Measurements from ENCODE around the gene SETD7. TPM values are rescaled to one million over a fixed set of nuclear protein-coding genes. Genes with fewer than 3 reads are reported as not detected.
A peak's percentile ranks its signal among the peaks of the same experiment; 100 is the strongest.

SETD7 gene
- total and polyA plus RNA-seq, 2 of the 4 experiments (the other 2 are of a cell fraction), result 17.0 to 46.6 TPM

DNA sequence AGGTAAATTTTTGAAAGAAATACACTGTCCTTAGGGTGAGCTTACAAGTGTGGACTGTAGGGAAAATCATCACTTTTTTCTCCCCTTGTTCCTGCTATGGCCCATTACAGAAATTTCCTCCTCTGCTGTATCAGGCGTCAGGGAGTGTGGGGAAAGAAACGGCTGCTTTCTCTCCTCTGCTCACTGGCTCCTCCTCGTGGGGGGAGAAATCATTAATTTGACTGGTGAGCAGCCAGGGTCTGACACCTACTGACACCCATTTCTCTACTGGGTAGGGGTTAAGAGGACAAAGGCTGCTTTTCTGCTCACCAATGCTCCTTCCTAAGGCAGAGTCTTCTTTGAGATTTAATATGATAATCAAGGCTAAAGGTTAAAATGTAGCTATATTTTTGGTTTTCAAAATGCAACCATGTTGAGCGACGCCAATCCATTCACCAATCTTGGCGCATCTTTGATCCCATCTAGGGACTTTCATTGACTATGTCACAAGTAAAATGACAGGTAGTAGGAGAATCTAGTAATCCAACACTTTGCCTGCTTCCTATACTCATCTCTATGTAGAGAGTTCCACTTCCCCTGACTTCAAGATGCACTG is 25.1 kb downstream of the SETD7 start:
- no peak overlapping the region for H2BK20ac ChIP-seq (ENCODE audit: low read depth, low read length)
- no peak overlapping the region for H3K4me3 ChIP-seq (ENCODE audit: insufficient read depth, low read depth, low read length)
- no peak overlapping the region for H2BK5ac ChIP-seq (ENCODE audit: low read depth, low read length, poor library complexity, severe bottlenecking)
- no peak for DNase-seq
- H3K9me3 ChIP-seq (ENCODE audit: control insufficient read depth, insufficient read depth, low read length), result no peaks in the 10 kb centered on the region
- H3K18ac ChIP-seq (ENCODE audit: low read depth, low read length), result no peak overlapping the region
- no TSS peak for BruUV-seq (replicated peaks)
- H3K79me1 ChIP-seq (ENCODE audit: low read depth in 1 of 2, low read length in 2 of 2), result peaks cover 10 to 30% of the 10 kb centered on the region in 2 experiments
- in situ Hi-C loops (cut with MboI; ENCODE audit: low sequenced_read_pairs), result no loop called here
- H4K91ac ChIP-seq (ENCODE audit: insufficient read depth, low read depth, low read length), result no peak overlapping the region
- peaks cover 8% of the 10 kb centered on the region for H3K9me1 ChIP-seq (ENCODE audit: insufficient read depth, low read length)
- no peak overlapping the region for H3K4ac ChIP-seq (ENCODE audit: low read depth, low read length)
- H3K36me3 ChIP-seq (ENCODE audit: control insufficient read depth, insufficient read depth, low read length), result peaks cover 14% of the 10 kb centered on the region
- H3K9ac ChIP-seq (ENCODE audit: low read depth, low read length), result no peak overlapping the region
- WGBS, 2 experiments (ENCODE audit: extremely low coverage in 2 of 2, insufficient read length in 1 of 2), result no CpG with 5 or more reads among the region's 6 CpGs
- no peak overlapping the region for H3K4me2 ChIP-seq (ENCODE audit: low read depth, low read length)
- H3K4me1 ChIP-seq (ENCODE audit: control insufficient read depth, insufficient read depth, low read length), result peaks cover 4% of the 10 kb centered on the region
- H2AFZ ChIP-seq (replicated peaks; ENCODE audit: low read length, poor library complexity), result no peak overlapping the region
- intact Hi-C loops (cut with micrococcal nuclease), result no loop called here
- H2AK5ac ChIP-seq (ENCODE audit: low read depth, low read length), result no peak overlapping the region
- H3K27ac ChIP-seq (ENCODE audit: insufficient read depth, low read length), result no peak overlapping the region
- no peak overlapping the region for H2BK120ac ChIP-seq (ENCODE audit: low read depth, low read length)
- H2BK15ac ChIP-seq (ENCODE audit: low read depth, low read length), result no peak overlapping the region
- TF ChIP-seq RFX5 (IDR thresholded peaks at IDR 0.05; ENCODE audit: low read depth, low read length) (no peak), POLR2A (IDR thresholded peaks at IDR 0.05; ENCODE audit: low read depth, low read length) (no peak), BHLHE40 (IDR thresholded peaks at IDR 0.05; ENCODE audit: low read depth, low read length) (no peak), CHD1 (IDR thresholded peaks at IDR 0.05; ENCODE audit: low read depth, low read length) (no peak), NFE2L2 (IDR thresholded peaks at IDR 0.05; ENCODE audit: low read depth, low read length) (no peak), MXI1 (IDR thresholded peaks at IDR 0.05; ENCODE audit: borderline replicate concordance, low read depth, low read length) (no peak), MAFK (IDR thresholded peaks at IDR 0.05; ENCODE audit: low read depth, low read length) (no peak), MAZ (IDR thresholded peaks at IDR 0.05; ENCODE audit: borderline replicate concordance, low read depth, low read length) (no peak), RAD21 (IDR thresholded peaks at IDR 0.05; ENCODE audit: low read length) (peak; percentile 55), FOS (IDR thresholded peaks at IDR 0.05; ENCODE audit: low read depth, low read length) (no peak), CEBPB (IDR thresholded peaks at IDR 0.05; ENCODE audit: low read depth, low read length) (no peak), SMC3 (IDR thresholded peaks at IDR 0.05; ENCODE audit: low read depth, low read length) (peak; percentile 47), RCOR1 (IDR thresholded peaks at IDR 0.05; ENCODE audit: insufficient replicate concordance, low read length) (no peak)
- TF ChIP-seq, protein P1, sequence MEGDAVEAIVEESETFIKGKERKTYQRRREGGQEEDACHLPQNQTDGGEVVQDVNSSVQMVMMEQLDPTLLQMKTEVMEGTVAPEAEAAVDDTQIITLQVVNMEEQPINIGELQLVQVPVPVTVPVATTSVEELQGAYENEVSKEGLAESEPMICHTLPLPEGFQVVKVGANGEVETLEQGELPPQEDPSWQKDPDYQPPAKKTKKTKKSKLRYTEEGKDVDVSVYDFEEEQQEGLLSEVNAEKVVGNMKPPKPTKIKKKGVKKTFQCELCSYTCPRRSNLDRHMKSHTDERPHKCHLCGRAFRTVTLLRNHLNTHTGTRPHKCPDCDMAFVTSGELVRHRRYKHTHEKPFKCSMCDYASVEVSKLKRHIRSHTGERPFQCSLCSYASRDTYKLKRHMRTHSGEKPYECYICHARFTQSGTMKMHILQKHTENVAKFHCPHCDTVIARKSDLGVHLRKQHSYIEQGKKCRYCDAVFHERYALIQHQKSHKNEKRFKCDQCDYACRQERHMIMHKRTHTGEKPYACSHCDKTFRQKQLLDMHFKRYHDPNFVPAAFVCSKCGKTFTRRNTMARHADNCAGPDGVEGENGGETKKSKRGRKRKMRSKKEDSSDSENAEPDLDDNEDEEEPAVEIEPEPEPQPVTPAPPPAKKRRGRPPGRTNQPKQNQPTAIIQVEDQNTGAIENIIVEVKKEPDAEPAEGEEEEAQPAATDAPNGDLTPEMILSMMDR (conservative IDR thresholded peaks at IDR 0.05; ENCODE audit: low read depth, low read length), result peak; percentile 55
- TF ChIP-seq, protein P2, sequence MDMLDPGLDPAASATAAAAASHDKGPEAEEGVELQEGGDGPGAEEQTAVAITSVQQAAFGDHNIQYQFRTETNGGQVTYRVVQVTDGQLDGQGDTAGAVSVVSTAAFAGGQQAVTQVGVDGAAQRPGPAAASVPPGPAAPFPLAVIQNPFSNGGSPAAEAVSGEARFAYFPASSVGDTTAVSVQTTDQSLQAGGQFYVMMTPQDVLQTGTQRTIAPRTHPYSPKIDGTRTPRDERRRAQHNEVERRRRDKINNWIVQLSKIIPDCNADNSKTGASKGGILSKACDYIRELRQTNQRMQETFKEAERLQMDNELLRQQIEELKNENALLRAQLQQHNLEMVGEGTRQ (IDR thresholded peaks at IDR 0.05; ENCODE audit: low read depth, low read length), result no peak
- TF ChIP-seq, protein P3, sequence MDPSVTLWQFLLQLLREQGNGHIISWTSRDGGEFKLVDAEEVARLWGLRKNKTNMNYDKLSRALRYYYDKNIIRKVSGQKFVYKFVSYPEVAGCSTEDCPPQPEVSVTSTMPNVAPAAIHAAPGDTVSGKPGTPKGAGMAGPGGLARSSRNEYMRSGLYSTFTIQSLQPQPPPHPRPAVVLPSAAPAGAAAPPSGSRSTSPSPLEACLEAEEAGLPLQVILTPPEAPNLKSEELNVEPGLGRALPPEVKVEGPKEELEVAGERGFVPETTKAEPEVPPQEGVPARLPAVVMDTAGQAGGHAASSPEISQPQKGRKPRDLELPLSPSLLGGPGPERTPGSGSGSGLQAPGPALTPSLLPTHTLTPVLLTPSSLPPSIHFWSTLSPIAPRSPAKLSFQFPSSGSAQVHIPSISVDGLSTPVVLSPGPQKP (IDR thresholded peaks at IDR 0.05; ENCODE audit: borderline replicate concordance, low read depth, low read length), result no peak
- H4K8ac ChIP-seq (ENCODE audit: low read depth in 2 of 2, low read length in 2 of 2), result no peak overlapping the region
- POLR2A ChIA-PET (ENCODE audit: unreplicated experiment), result no interaction called here
- no peak overlapping the region for H3K14ac ChIP-seq (replicated peaks; ENCODE audit: low read depth, low read length)
- H3K56ac ChIP-seq (ENCODE audit: extremely low read depth, insufficient read depth, low read length), result no peak overlapping the region
- ATAC-seq (ENCODE audit: low read depth), result peak; percentile 40; the same call in 1 of the 2 replicates
- CTCF ChIA-PET, result interaction anchor here (1.3 to 2.4 kb wide), 3 partner anchors 11 to 125 kb away, joined by 4 to 8 read pairs (median 6); no protein-coding TSS in a partner anchor
- dilution Hi-C loops (cut with HindIII; ENCODE audit: low sequenced_read_pairs, unreplicated experiment), result no loop called here
- H3K23ac ChIP-seq (ENCODE audit: low read depth, low read length), result no peak overlapping the region
- H4K5ac ChIP-seq (ENCODE audit: low read depth, low read length), result no peak overlapping the region
- H4K20me1 ChIP-seq (ENCODE audit: insufficient read depth, low read length), result peaks cover 13% of the 10 kb centered on the region; the same call in 1 of the 2 replicates
- no peaks in the 10 kb centered on the region for H3K27me3 ChIP-seq (ENCODE audit: control insufficient read depth, insufficient read depth, low read length)
- no peak overlapping the region for H2AK9ac ChIP-seq (replicated peaks; ENCODE audit: low read depth, low read length, poor library complexity)
